ENCODE results near the gene FUOM.

DNA sequence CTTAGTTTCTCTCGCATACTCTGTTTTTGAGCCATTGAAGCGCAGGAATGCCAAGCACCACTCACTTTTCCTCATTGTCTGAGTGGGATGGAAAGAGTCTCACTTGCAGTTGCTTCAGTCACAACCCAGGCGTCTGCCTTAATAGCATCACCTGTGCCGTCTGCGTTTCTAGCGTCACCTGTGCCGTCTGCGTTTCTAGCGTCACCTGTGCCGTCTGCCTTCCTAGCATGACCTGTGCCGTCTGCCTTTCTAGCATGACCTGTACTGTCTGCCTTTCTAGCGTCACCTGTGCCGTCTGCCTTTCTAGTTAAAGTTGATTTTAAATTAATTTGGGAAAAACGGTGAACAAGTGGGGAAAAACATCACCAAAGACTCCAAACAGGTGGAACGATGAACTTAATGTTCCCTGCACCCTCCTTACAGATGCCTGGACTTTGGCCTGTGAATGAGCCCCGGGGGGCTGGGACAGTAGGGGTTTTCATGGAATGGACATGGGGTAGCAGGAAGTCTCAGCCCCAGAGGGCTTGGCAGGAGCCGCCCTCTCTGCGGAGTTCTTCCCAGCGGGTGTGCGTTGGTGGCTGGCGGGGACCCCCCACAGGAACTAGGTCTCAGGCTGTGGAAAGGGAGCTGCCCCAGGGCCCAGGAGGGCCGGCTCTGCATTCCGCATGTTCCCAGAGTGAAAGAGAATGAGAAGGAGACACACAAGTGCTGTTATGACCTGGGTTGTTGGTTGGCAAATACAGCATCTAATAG is 45.6 kb downstream of the FUOM start:
- TF ChIP-seq, protein P1, sequence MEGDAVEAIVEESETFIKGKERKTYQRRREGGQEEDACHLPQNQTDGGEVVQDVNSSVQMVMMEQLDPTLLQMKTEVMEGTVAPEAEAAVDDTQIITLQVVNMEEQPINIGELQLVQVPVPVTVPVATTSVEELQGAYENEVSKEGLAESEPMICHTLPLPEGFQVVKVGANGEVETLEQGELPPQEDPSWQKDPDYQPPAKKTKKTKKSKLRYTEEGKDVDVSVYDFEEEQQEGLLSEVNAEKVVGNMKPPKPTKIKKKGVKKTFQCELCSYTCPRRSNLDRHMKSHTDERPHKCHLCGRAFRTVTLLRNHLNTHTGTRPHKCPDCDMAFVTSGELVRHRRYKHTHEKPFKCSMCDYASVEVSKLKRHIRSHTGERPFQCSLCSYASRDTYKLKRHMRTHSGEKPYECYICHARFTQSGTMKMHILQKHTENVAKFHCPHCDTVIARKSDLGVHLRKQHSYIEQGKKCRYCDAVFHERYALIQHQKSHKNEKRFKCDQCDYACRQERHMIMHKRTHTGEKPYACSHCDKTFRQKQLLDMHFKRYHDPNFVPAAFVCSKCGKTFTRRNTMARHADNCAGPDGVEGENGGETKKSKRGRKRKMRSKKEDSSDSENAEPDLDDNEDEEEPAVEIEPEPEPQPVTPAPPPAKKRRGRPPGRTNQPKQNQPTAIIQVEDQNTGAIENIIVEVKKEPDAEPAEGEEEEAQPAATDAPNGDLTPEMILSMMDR (IDR thresholded peaks at IDR 0.05; ENCODE audit: extremely low read depth in 1 of 2, insufficient read depth in 1 of 2, low read depth in 1 of 2, low read length in 2 of 2): no peak
- TF ChIP-seq POLR2A (IDR thresholded peaks at IDR 0.05; ENCODE audit: low read depth, low read length): no peak
- TF ChIP-seq MYC (IDR thresholded peaks at IDR 0.05; ENCODE audit: low read depth, low read length): no peak
- no peak for TF ChIP-seq JUN (IDR thresholded peaks at IDR 0.05; ENCODE audit: borderline replicate concordance, insufficient read depth, insufficient read length, low read depth)
- no peak for TF ChIP-seq EZH2 (IDR thresholded peaks at IDR 0.05; ENCODE audit: borderline replicate concordance, low read depth, low read length, severe bottlenecking)

Data from endothelial cell of umbilical vein (primary cell).